ENCODE data around the gene BABAM2.
"Not testable (repeated sequence)": the region's sequence is repeated elsewhere in the genome, so short reads cannot be mapped to it uniquely, and the experiment has no call there.

BABAM2 gene

DNA sequence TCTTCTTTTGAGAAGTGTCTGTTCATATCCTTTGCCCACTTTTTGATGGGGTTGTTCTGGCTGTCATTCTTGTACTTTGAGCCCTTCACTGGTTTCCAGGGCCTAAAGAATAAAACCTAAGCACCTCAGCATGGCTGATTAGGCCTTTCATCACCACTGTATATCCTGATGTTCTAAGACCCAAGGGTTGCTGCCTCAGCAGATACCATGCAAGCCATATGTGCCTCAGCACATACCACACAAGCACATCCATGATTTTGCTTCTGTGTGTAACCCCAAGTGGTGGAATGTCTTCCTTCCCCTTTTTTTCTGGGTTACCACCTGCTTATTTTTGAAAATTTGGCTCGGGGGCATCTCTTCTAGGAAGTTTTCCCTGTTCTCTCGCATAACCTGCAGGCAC lies 11.7 kb upstream of the BABAM2 start:
- DNase-seq (ENCODE audit: low read depth), result no peak

DNA sequence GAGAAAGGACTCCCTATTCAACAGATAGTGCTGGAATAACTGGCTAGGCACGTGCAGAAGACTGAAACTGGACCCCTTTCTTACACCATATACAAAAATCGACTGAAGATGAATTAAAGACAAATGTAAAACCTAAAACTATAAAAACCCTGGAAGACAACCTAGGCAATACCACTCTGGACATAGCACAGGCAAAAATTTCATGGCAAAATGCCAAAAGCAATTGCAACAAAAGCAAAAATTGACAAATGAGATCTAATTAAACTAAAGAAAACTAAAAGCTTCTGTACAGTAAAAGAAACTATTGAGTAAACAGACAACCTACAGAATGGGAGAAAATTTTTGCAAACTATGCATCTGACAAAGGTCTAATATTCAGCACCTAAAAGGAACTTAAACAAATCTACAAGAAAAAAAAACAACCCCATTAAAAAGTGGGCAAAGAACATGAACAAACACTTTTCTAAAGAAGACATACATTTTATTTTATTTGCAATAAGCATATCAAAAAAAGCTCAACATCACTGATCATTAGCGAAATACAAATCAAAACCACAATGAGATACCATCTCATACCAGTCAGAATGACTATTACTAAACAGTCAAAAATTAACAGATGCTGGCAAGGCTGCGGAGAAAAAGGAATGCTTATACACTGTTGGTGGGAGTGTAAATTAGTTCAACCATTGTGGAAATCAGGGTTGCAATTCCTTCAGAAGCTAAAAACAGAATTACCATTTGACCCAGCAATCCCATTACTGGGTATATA lies 8.5 kb upstream of the BABAM2 start:
- DNase-seq (ENCODE audit: low read depth), result not testable (repeated sequence)

DNA sequence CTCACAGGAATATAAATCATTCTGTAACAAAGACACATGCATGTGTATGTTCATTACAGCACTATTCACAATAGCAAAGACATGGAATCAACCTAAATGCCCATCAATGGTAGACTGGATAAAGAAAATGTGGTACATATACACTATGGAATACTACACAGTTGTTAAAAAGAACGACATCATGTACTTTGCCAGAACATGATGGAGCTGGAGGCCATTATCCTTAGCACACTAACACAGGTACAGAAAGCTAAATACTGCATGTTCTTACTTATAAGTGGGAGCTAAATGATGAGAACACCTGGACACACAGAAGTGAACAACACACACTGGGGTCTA lies 8.0 kb upstream of the BABAM2 start:
- not testable (repeated sequence) for DNase-seq (ENCODE audit: low read depth)

DNA sequence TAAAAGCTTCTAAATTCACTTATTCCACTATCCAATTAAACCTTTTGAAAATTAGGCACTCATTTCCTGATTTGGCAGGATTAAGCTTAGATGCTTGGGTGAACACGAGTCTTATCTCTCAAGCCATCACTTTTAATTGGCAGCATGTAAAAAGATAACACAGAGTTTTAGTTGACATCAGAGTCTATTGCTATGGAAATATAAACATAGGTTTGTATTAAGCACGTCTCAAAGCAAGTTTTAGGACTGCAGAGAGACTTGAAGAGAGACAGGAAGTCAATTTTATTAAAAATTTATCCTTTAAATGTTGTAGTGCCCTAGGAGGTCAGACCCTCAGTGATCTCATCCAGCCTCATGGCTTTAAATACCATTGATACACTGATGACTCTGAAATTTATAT lies 5.9 kb upstream of the BABAM2 start:
- no peak for DNase-seq (ENCODE audit: low read depth)

DNA sequence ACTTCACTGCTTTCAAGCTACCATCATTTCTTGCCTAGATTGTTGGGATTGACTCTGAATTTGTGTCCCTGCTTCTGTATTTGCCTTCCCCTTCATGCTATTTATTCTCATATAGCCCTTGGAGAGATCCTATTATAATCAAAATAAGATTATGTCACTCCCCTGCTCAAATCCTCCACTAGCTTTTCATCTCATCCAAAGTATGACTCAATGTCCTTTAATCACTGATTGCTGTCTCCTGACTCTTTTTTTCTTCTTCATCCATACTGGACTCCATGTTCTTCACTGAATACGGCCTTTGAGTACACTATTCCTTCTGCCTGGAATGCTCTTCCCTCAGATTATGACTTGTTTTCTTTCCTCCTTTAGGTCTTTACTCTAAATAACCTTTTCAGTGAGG lies 5.3 kb upstream of the BABAM2 start:
- no peak for DNase-seq (ENCODE audit: low read depth)

DNA sequence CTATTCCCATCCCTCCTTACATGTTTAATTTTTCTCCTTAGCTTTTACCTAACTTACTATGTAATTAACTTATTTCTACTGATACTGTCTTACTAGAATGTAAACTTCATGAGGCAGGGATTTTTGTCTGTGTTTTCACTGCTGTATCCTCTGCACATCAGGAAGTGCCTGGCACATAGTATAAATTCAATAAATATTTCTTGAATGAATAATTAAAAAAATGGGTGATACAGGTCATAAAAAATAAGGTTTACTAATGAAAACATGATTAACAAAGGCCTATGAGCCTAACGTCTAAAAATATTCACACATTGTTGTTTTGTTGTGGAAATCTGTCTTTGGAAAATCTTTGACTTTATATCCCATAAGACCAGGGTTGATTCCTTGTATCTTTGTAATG lies 4.9 kb upstream of the BABAM2 start:
- no peak for DNase-seq (ENCODE audit: low read depth)

DNA sequence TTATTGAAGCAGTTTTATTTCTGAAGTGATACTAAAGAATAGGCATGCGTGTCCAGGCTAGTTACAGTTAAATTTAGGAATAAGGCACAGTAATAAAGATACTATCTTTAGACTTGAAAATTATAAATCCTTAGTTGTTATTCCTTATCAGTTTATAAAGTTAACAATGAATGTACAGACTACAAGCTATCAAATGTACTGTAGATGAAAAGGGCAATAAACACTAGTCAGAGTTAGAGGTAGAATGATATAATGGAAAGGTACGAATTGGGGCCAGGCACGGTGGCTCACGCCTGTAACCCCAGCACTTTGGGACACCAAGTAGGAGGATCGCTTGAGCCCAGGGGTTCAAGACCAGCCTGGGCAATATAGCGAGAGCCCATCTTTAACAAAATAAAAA lies 4.2 kb upstream of the BABAM2 start:
- DNase-seq (ENCODE audit: low read depth), result no peak

DNA sequence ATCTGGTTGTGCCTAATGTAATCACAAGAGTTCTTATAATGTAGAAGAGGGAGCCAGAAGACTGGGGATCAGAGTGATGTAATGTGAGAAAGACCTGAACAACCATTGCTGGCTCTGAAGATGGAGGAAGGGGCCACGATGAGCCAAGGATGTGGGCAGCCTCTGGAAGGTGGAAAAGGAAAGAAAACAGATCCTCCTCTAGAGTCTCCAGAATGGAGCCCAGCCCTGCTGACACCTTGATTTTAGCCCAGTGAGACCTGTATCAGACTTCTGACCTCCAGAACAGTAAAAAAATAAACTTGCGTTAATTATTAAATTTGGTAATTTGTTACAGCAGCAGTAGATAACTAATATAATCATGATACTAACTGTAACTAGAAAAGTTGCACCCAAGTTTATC lies 3.4 kb upstream of the BABAM2 start:
- DNase-seq (ENCODE audit: low read depth), result no peak

DNA sequence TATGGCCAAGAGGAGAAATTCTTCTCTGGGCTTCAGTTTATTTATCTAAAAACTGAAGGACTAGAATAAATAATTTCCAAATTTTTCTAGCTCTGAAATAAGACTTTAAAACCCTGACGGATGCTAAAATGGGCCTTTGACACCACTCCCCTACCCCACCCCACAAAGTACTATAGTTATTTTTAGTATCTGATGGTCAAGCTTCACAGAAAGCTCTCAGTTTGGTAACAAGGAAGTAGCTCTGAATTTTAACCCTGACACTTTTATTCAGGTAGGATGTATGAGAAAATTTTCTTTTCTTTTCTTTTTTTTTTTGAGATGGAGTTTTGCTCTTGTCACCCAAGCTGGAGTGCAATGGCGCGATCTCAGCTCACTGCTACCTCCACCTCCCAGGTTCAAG lies 2.7 kb upstream of the BABAM2 start:
- no peak for DNase-seq (ENCODE audit: low read depth)

DNA sequence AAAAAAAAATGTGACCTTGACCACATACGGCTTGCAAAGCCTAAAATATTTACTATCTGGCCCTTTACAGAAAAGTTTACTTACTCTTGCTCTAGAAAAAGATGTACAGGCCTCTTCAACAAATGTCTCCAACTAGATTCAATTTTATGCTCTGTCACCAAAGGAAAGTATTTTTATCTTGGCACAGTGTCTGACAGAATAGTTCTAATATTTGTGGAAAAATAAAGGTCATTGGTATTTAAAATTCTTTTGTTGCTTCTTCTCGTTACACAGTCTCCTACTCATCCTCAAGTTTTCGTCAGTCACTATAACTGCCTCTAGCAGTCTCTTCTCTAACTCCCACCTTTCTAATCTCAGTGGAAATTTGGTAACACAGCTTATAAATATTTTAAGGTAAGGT lies 1.7 kb upstream of the BABAM2 start:
- DNase-seq (ENCODE audit: low read depth), result no peak

DNA sequence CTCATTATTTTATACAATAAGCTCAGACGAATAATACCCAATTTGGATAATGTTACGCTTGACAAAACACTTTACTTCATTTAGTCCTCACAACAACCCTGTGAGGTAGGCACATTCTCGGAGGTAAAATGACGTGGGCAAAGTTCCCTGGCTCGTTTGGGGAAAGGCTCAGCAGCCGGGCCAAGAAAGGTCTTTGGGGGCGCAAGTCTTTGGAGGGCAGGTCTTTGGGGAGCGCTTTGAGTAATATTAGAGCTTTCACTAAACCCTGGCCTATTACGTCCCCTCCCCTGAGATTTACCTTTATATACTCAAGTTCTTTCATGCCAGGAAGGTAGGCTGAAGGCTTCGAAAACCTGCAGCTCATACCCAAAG lies 769 bp upstream of the BABAM2 start:
- no peak for DNase-seq (ENCODE audit: low read depth)

DNA sequence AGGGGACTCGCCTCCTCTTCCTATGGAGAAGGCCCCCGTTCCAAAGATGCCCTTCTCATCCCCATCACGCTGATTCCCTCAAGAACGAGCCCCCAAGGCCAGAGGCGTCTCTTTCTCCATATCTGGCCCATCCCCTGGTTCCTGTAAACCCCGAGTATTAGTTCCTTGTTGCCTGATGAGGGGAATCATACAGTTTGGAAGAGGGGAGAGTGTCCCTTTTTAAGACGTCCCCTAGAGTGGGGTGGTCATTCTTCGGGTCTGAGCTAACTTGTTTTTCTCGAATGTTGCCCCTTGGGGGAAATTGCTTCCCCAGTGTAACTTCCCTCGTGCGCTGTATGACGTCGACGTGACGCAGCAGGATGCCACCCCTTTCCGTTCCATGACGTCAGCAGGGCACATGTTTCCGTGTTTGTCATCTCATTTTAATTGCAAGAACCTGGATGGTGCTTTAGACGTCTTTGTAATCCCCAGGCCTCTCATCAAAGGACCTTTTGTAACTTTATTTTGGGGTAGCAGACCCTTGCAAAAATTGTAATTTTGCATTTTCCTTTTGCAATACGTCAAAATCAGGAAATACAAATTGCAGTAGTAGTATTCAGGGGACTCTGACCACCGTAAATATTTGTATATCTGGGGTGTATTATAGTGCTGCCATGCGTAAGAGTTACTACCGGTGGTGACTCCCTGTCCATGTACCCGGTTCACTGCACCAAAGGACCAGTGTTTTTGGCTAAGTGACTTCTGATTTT lies 569 bp downstream of the BABAM2 start:
- DNase-seq (ENCODE audit: low read depth), result peak; percentile 92

DNA sequence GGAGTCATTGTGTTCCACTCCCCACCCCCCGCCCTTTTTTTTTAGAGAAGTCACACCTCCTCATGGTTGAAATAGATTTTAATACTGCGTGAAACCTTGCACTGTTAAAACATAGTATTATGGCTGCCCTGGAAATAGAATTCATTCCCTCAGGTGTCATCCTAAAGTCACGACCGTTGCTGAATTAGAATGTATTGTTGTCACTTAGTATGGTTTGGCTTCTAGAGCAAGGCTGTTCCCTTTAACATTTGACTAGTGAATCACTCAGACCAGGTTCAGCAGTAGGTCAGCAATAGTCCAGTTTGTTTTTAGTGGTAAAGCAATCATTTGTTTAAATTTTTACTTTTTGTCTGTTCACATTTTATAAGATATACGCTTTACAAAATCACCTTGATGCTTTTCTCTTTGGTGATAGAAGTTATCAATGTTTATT lies 1.2 kb downstream of the BABAM2 start:
- no peak for DNase-seq (ENCODE audit: low read depth)

DNA sequence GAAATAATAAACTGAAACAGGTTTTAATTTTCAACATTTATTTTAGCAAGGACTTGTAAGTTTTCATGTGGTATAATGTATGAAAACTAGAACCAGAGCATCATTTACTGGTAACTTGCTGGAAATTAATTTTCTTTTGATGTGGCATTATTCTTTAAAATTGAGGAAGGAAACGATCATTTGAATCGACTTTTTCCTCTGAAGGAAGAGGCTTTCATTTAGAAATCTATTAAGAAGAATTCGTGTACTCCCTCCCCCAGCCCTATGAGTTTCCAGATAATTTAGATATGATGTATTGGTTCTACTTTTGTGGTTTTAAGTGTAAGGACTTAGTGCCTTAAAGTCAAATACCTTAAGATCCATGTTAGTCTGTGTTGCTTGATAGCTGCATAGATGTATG lies 2.5 kb downstream of the BABAM2 start:
- no peak for DNase-seq (ENCODE audit: low read depth)

DNA sequence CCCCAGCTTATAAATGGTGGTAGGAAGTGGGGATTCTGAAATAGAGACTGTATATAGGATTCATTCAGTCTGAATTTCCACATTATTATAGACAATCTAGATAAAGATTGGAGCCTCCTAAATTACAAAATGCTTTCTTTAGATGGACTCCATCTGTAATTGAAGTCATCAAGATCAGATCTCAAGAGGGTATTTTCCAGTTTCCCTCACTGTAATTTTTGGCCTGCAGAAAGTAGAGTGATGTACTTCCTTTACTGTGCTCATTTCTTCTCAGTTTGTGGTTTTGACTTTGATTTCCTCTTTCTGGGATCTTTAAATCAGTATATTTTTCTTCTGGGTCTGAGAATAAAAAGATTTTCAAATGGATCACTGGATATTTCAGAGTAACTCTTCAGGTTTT lies 7.2 kb downstream of the BABAM2 start:
- DNase-seq (ENCODE audit: low read depth), result no peak

DNA sequence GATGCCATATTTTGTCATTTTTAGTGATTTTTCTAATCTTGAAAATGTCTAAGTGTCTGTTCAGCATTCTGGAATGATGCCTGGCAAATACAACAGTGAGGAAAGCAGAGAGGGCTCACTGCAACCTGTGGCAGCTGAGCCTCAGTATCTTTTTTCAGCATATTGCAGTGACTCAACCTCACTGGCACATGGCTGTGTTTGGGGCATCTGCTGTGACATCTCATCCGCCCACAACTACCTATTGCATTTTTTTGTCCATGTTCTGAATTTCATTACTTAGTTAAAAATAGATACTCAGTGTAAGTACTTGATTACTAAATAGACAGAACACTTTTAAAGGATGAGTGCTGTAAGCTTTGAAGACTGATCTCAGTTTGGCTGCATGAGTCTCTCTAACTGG lies 10.7 kb downstream of the BABAM2 start:
- no peak for DNase-seq (ENCODE audit: low read depth)

DNA sequence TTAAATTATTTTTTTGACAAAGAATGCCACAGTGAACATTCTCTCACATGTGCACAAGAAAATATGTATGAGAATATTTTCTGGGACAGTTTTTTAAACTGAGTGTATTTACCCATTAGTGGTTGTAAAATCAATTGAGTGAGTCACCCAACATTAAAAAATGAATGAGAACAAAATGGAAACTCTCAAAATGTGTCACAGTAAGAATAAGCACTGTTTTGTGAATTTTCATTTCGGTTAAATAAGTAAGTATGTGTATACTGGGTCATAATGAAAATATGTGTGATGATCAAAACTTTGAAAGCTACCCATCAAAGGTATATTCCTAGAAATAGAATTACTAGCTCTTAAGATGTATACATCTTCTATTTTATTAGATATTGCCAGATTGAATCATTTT lies 11.6 kb downstream of the BABAM2 start:
- DNase-seq (ENCODE audit: low read depth), result no peak

DNA sequence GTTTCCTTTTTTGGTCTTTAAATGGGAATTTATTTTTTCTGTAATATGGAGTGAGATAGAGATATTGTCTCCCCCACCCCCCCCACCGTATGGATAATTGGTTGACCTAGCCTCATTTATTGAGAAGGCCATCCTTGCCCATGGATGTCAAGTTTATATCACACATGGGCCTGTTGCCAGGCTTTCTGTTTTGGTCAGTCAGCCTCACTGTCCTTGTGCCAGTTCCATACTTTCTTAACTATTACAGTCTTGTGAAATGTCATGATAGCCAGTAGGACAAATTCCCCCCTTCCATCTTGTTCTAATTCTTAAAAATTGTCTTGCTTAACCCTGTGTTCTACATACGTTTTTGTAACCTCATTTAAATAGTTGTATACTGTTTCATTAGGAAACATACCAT lies 12.5 kb downstream of the BABAM2 start:
- DNase-seq (ENCODE audit: low read depth), result no peak

DNA sequence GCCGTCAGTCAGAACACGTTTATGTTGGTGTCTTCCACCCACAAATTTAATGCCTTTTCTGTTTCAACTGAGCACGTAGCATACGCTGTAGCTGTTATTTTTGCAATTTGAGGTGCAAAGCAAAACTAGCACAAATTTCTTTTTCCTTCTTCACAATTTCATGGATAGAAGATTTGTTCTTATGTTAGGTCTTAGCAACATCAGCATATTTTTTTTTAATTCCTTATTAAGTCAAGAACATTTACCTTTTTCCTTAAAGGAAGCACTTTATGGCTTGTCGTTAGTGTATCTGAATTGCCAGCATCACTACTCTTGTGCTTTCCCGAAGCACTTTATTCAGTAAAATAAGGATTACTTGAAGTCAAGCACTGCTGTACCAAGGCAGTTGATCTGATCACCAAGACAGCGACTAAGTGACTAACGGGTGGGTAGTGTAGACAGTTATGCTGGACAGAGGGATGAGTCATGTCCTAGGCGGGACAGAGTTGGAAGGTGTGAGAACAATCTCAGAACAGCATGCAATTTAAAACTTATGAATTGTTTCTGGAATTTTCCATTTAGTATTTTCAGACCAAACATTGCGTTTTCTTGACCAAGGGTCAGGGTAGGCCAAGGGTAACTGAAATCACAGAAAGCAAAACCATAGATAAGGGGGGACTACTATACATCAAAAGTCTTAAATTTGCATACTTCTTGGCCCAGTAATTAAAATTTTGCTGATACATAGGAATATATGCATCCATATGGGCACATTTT lies 13.3 kb downstream of the BABAM2 start:
- DNase-seq (ENCODE audit: low read depth), result no peak

DNA sequence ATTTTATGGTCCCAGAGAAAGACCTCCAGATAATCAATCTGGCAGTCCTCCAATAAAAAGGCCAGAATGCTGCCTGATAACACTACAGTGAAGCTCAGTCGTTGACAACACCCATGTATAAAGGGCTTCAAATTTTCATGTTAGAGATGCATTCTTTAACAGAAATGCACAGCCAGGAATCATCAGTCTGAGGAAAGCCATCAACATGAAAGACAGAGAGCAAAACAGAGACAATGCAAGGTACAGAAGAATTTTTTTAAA lies 13.8 kb downstream of the BABAM2 start:
- DNase-seq (ENCODE audit: low read depth), result no peak

DNA sequence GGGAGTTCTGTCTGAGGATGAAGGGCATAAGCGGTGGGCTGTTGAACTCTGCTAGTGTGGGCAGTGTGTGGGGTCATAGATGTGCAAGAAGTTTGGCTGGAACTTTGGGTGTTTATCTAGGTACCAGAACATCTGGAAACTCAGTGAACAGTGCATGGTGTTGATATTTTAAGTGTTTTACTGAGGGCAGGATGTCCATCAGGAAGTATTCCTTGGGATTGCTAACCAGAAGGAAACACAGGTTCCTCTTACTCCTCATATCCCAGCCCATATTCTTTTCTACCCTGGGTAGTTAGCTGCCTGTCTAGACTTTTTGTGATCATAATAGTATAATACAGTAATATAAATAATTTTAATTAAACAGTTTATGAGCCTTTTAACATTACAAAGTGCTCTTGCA lies 15.5 kb downstream of the BABAM2 start:
- no peak for DNase-seq (ENCODE audit: low read depth)

DNA sequence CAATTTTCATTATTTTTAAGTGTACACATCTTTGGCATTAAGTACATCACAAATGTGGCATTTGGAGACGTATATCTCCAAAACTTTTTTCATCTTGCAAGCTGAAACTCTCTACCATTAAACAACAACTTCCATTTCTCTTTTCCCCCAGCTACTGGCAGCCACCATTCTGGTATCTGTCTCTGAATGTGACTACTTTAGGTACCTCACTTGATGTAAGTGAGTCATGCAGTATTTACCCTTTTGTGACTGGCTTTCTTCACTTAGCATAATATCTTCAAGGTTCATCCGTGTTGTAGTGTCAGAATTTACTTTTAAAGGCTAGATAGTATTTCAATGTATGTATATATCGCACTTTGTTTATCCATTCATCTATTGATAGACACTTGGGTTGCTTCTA lies 17.0 kb downstream of the BABAM2 start:
- no peak for DNase-seq (ENCODE audit: low read depth)

DNA sequence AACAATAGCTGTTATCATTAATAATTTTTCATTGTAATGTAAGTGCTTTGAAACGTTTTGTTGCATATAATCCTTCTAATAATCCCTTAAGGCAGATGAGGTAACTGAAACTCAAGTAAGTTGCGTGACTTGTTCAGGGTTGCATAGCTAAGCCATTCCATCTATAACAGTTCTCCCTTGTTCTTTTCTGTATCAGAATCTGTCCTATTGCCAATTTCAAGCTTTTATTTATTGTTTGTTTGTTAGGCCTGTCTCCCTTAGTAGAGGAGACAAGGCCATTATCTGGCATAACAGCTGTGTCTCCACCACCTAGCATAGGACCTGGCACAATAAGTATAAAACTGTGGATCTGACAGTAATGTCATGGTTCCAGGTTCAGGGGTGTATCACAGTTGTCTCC lies 19.4 kb downstream of the BABAM2 start:
- no peak for DNase-seq (ENCODE audit: low read depth)

Measured in stimulated activated CD8-positive, alpha-beta memory T cell treated with anti-CD3 and anti-CD28 coated beads, Interleukin-12 subunit alpha, Interleukin-12 subunit beta, amount 100 ng/mL, for 1 hour (primary cell).